Measurements from ENCODE around the gene COPZ2.

COPZ2 gene

DNA sequence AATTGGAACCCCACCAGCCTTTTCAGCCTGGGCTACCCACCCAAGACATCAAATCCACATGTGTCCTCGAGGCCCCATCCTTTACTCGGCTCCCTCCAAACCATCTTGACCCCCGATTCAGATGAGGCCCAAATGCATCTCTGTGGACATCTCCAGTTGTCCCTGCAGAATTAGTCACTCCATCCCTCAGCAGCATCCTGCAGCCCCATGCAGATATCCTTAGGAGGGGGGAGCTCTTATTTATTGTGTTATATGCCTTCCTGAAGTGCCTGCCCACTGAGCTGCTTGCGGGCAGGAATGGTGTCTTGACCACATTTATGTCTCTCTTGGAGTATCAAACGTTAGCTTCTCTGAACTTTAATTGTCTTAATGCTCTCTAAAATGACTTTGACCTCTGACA is 51.1 kb downstream of the COPZ2 start:
- no peak for DNase-seq (ENCODE audit: low read depth in 2 of 2)

DNA sequence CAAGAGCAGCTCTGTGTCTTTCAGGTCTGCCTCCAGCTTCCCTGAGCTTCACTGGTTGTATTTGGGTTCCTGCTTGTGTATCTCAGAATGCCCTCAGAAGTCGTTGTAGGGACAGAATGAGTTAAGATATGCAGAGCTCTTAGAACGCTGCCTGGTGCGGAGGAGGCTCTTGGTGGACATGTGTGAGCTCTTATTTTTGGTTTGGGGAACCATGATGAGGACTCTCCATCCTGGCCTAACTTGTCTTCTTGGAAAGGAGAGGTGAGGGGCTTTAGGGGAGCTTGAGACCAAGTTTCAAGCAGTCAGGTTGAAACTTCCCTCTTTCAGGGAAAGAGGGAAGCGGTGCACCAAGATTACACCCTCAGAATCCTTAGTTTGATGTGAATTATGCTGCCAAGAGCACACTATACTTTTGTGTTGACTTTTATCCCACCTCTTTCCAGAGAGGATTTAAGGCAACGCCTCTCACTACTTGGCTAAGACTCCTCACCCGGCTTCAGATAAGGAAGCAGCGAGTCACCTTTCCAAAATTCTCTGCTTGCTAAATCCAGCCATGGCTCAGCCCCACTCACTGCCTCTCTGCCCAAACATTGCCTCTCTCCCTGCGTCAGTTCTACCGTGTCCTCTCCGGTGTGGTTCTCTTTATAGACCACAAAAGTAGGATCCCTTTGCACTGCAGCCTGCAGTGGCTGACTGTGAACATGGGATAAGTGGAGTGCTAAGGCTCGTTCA is 53.9 kb downstream of the COPZ2 start:
- no peak for DNase-seq (ENCODE audit: low read depth in 2 of 2)

DNA sequence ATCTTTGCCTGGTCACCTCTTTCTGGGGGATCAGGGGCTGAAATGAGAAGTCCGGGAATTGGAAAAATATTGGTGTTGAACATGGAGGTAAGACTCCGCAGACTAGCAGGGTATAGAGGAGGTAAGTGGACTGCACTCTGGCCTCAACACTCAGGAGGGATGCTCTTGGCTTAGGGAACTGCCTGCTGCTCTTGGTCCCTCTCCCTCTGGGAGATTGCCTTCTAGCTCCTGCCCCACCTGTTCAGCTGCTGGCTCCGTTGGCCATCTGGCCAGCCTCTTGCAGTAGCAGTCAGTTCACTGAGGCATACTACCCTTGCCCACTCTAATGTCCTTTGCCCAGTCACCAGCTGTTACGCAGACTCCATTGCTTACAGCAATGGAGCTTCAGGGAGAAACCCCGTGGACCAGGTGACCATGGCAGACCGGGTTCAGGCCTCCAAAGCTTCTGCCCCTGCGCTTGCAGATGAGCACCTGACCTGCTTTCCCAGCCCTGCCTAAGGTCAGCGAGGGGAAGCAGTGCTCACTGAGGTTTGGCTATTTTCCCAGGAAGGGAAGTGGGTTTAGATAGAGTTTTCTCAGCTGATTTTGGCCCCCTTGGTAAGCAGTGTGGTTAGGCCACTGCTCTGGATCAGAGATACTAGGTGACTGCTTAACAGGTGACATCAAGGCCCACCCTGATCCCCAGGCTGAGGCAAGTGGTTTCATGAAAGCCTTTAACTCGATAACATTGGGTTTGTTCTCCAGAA is 54.8 kb downstream of the COPZ2 start:
- no peak for DNase-seq (ENCODE audit: low read depth in 2 of 2)

DNA sequence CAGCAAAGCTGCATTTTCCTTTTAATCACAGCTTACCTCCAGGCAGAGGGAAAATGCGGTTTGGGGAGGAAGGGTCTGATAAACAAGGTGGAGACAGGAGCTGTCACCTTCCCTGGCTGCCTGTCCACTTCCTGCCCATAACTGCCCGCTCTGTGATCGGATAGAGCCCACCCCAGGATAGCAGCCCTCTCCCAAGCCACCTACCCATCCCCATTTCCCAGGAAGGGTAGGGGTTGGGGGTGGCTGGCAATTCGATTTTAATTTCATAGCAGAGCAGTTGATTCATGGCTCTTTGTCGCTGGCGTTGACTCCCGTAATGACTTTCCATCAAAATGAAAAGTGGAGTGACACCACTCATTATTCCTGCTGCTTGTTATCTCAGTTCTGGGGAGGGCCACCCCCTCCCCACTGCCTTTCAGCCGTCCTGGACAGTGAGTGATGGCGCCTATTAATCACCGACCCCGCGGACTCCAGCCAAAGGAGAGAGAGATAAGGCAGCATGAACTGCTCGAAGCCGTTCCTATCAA is 55.4 kb downstream of the COPZ2 start:
- no peak for DNase-seq (ENCODE audit: low read depth in 2 of 2)

DNA sequence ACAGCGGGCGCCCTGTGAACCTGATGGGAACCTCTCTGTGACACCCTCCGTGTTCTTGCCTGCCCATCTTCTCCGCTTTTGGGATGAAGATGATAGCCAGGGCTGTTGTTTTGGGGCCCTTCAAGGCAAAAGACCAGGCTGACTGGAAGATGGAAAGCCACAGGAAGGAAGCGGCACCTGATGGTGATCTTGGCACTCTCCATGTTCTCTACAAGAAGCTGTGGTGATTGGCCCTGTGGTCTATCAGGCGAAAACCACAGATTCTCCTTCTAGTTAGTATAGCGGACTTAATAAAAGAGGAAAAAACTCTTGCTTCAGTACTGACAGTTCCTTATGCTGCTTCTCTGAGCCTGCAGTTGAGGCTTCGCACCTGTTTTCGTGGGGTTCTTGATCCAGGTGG is 56.1 kb downstream of the COPZ2 start:
- no peak for DNase-seq (ENCODE audit: low read depth in 2 of 2)

DNA sequence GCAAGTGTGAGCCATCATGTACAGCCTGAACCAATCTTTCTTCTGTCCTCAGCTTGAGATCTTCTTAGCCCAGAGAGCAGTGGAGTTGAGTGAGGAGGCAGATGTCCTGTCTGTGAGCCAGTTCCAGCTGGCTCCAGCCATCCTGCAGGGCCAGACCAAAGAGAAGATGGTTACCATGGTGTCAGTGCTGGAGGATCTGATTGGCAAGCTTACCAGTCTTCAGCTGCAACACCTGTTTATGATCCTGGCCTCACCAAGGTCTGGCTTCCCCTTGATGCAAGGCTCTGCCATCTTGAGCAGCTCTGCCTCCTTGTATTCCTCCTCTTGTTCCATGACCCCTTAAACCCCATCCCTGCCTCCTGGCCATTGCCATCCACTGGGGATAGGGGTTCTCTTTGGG is 57.1 kb downstream of the COPZ2 start:
- DNase-seq (ENCODE audit: low read depth in 2 of 2) = no peak

DNA sequence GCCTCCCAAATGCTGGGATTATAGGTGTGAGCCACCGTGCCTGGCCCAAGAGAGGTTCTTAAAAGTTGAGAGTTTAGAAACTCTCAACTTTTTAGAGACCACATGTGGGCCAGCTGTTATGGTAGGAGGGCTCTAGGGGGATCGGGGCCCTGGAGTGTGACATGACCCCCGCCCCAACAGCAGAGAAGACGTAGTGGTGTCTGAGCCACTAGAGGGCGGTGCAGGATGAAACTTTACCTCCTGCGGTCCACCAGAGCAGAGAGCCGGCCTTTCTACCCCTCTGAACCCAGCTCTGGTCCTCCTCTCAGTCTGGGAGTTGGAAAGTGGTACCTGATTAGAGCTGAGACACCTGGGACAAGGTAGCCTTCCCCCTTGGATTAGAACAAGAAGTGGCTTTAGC is 59.3 kb downstream of the COPZ2 start:
- no peak for DNase-seq (ENCODE audit: low read depth in 2 of 2)
